ENCODE data around the gene PIM2. TPM values are rescaled to one million over a fixed set of nuclear protein-coding genes. Genes with fewer than 3 reads are reported as not detected.

PIM2 gene
- total and polyA plus RNA-seq, 2 of the 4 experiments (the other 2 are of a cell fraction) = 7.3 to 9.4 TPM

DNA sequence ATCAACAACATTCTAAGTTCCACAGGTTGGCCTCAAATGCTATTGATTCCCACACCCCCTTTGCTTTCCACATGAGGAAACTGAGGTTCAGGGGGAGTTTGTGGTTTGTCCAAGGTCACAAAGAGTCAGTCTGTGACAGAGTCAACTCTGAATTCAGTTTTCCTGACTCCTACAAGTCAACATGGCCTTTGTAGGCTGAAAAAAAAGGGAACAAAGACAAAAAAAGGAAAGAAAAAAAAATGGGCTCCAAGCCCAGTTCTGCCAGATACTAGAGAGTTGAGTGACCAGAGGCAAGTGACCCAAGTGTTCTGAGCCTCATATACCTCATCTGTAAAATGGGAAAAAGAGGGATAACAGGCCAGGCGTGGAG lies 16.5 kb upstream of the PIM2 start:
- Histone ChIP-seq H2BK20ac (ENCODE audit: low read depth, low read length) (no peak overlapping the region), H4K5ac (ENCODE audit: low read depth, low read length) (no peak overlapping the region), H3K4ac (ENCODE audit: low read depth, low read length) (no peak overlapping the region), H4K8ac (ENCODE audit: low read depth in 2 of 2, low read length in 2 of 2) (no peak overlapping the region), H3K27ac (ENCODE audit: insufficient read depth, low read length) (no peak overlapping the region), H3K18ac (ENCODE audit: low read depth, low read length) (no peak overlapping the region), H3K4me2 (ENCODE audit: low read depth, low read length) (no peak overlapping the region), H3K4me1 (ENCODE audit: control insufficient read depth, insufficient read depth, low read length) (no peaks in the 10 kb centered on the region; the same call in 1 of the 2 replicates), H3K14ac (replicated peaks; ENCODE audit: low read depth, low read length) (no peak overlapping the region), H3K36me3 (ENCODE audit: control insufficient read depth, insufficient read depth, low read length) (peaks cover 25% of the 10 kb centered on the region), H2AFZ (replicated peaks; ENCODE audit: low read length, poor library complexity) (no peak overlapping the region), H3K9ac (ENCODE audit: low read depth, low read length) (no peak overlapping the region), H4K91ac (ENCODE audit: insufficient read depth, low read depth, low read length) (no peak overlapping the region), H3K56ac (ENCODE audit: extremely low read depth, insufficient read depth, low read length) (no peak overlapping the region), H4K20me1 (ENCODE audit: insufficient read depth, low read length) (peaks cover 24% of the 10 kb centered on the region), H2AK5ac (ENCODE audit: low read depth, low read length) (no peak overlapping the region), H2BK5ac (ENCODE audit: low read depth, low read length, poor library complexity, severe bottlenecking) (no peak overlapping the region), H3K23ac (ENCODE audit: low read depth, low read length) (no peak overlapping the region), H3K9me1 (ENCODE audit: insufficient read depth, low read length) (peaks cover 4% of the 10 kb centered on the region; the same call in 1 of the 2 replicates), H3K27me3 (ENCODE audit: control insufficient read depth, insufficient read depth, low read length) (no peaks in the 10 kb centered on the region), H3K9me3 (ENCODE audit: control insufficient read depth, insufficient read depth, low read length) (no peaks in the 10 kb centered on the region), H2AK9ac (replicated peaks; ENCODE audit: low read depth, low read length, poor library complexity) (no peak overlapping the region), H3K4me3 (ENCODE audit: insufficient read depth, low read depth, low read length) (no peak overlapping the region), H3K79me1 (ENCODE audit: low read depth in 1 of 2, low read length in 2 of 2) (peaks cover 0 to 34% of the 10 kb centered on the region in 2 experiments), H2BK15ac (ENCODE audit: low read depth, low read length) (no peak overlapping the region), H2BK120ac (ENCODE audit: low read depth, low read length) (no peak overlapping the region)
- intact Hi-C loops (cut with micrococcal nuclease) (no loop called here), in situ Hi-C loops (cut with MboI; ENCODE audit: low sequenced_read_pairs) (no loop called here), dilution Hi-C loops (cut with HindIII; ENCODE audit: low sequenced_read_pairs, unreplicated experiment) (no loop called here)
- whole genome bisulfite sequencing, 2 experiments (ENCODE audit: extremely low coverage in 2 of 2, insufficient read length in 1 of 2) = no CpG with 5 or more reads among the region's 1 CpG
- no peak for ATAC-seq (ENCODE audit: low read depth)
- TF ChIP-seq, protein P1, sequence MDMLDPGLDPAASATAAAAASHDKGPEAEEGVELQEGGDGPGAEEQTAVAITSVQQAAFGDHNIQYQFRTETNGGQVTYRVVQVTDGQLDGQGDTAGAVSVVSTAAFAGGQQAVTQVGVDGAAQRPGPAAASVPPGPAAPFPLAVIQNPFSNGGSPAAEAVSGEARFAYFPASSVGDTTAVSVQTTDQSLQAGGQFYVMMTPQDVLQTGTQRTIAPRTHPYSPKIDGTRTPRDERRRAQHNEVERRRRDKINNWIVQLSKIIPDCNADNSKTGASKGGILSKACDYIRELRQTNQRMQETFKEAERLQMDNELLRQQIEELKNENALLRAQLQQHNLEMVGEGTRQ (IDR thresholded peaks at IDR 0.05; ENCODE audit: low read depth, low read length) = no peak
- TF ChIP-seq SMC3 (IDR thresholded peaks at IDR 0.05; ENCODE audit: low read depth, low read length) (no peak), CHD1 (IDR thresholded peaks at IDR 0.05; ENCODE audit: low read depth, low read length) (no peak), BHLHE40 (IDR thresholded peaks at IDR 0.05; ENCODE audit: low read depth, low read length) (no peak), MAFK (IDR thresholded peaks at IDR 0.05; ENCODE audit: low read depth, low read length) (no peak), RFX5 (IDR thresholded peaks at IDR 0.05; ENCODE audit: low read depth, low read length) (no peak), MAZ (IDR thresholded peaks at IDR 0.05; ENCODE audit: borderline replicate concordance, low read depth, low read length) (no peak), NFE2L2 (IDR thresholded peaks at IDR 0.05; ENCODE audit: low read depth, low read length) (no peak), MXI1 (IDR thresholded peaks at IDR 0.05; ENCODE audit: borderline replicate concordance, low read depth, low read length) (no peak), CEBPB (IDR thresholded peaks at IDR 0.05; ENCODE audit: low read depth, low read length) (no peak), RAD21 (IDR thresholded peaks at IDR 0.05; ENCODE audit: low read length) (no peak)
- TF ChIP-seq, protein P2, sequence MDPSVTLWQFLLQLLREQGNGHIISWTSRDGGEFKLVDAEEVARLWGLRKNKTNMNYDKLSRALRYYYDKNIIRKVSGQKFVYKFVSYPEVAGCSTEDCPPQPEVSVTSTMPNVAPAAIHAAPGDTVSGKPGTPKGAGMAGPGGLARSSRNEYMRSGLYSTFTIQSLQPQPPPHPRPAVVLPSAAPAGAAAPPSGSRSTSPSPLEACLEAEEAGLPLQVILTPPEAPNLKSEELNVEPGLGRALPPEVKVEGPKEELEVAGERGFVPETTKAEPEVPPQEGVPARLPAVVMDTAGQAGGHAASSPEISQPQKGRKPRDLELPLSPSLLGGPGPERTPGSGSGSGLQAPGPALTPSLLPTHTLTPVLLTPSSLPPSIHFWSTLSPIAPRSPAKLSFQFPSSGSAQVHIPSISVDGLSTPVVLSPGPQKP (IDR thresholded peaks at IDR 0.05; ENCODE audit: borderline replicate concordance, low read depth, low read length) = no peak
- CTCF ChIA-PET = no interaction called here
- POLR2A ChIA-PET (ENCODE audit: unreplicated experiment) = no interaction called here
- DNase-seq = no peak
- no TSS peak for BruUV-seq (replicated peaks)
